ENCODE data around the gene CKAP5.

DNA sequence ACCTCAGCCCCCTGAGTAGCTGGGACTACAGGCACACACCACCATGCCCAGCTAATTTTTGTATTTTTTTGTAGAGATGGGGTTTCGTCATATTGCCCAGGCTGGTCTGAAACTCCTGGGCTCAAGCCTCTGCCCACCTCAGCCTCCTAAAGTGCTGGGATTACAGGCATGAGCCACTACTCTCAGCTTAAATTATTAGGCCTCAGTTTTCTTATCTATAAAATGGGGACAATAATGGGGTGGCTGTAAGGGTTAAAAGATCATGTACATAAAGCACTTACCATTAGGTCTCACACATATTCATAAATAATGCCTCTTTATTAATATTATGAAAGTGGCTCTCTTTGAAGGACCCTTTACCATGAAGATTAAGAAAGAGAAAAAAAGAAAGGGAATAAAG is 31.5 kb upstream of the CKAP5 start:
- TF ChIP-seq POLR2A (IDR thresholded peaks at IDR 0.05) = no peak
- TF ChIP-seq, protein P1, sequence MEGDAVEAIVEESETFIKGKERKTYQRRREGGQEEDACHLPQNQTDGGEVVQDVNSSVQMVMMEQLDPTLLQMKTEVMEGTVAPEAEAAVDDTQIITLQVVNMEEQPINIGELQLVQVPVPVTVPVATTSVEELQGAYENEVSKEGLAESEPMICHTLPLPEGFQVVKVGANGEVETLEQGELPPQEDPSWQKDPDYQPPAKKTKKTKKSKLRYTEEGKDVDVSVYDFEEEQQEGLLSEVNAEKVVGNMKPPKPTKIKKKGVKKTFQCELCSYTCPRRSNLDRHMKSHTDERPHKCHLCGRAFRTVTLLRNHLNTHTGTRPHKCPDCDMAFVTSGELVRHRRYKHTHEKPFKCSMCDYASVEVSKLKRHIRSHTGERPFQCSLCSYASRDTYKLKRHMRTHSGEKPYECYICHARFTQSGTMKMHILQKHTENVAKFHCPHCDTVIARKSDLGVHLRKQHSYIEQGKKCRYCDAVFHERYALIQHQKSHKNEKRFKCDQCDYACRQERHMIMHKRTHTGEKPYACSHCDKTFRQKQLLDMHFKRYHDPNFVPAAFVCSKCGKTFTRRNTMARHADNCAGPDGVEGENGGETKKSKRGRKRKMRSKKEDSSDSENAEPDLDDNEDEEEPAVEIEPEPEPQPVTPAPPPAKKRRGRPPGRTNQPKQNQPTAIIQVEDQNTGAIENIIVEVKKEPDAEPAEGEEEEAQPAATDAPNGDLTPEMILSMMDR (IDR thresholded peaks at IDR 0.05) = no peak
